KG1 (cell line): Measurements from ENCODE around the gene FLII.

Experiments
- DNase-seq: peaks from one replicate; lab custom pipeline; 2025; lab: John Stamatoyannopoulos, UW

Gene FLII

DNA sequence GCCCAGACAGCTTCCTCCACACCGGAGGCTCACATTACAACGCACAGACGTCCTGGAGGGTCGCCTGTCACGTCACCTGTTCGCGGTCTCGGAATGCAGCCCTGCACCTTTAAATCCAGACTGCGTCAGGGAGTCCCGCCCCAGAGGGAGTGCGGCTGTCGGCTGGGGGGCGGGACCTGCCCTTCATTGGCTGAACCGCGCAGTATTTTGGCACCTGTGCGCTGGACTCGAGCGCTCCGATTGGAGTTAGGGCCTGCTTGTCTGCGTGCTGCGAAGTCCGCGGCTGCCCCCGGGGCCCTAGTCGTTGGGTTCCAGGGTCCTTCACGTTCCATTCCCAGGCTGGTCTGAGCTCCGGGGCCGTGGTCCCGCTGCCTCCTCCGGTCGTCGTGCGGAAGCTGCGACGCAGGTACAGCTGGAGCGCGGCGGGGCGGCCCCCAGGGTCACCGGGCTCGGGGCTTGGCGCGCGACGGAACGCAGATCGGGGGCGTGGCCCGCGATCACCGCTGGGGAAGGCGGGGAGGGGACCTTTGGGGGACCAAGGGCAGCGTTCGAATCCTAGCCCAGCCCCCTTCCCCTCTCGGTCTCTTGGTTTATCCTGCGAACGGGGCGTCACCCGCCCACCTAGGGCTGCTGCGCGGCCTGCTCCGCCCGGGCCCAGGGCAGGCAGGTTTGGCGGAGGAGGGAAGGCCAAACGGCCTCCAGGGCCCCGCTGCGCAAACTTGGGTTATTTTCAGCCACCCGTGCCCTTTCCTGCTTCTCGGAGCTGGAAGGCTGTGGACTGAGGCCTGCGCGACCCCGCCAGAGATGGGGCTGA, 2.0 kb upstream of the FLII start, which contains the start of gene MIEF2:
MIEF2 (plus strand) TSS at position 331 of the 814 bp plus-strand sequence. CDS start 2,059 bp downstream, outside the sequence.
- peak; percentile 55 for DNase-seq

- no peak for DNase-seq
These were observed 1.2 kb upstream of the FLII start for GRCh38 chr17:18259621-18260331.

DNA sequence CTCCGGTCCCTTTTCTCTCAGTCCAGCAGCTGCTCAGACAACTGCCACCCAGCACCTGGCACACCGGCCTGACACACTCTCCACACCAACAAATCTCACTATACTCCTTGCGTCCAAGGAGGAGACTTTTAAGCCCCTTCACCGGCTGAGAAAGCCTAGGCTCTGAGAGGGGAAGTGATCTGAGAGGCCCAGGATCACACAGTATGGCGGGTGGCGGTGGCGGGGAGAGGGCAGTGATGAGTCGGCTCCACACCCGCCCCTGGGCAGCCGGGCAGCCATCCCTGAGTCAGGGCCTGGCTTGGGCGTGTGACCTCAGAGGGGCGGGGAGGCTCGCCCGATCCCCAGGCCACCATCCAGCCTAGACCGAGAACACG, 569 bp downstream of the FLII start:
- DNase-seq: peak; percentile 7

GRCh38 chr17:18257268-18257981, 1.1 kb downstream of the FLII start:
- no peak for DNase-seq

DNA sequence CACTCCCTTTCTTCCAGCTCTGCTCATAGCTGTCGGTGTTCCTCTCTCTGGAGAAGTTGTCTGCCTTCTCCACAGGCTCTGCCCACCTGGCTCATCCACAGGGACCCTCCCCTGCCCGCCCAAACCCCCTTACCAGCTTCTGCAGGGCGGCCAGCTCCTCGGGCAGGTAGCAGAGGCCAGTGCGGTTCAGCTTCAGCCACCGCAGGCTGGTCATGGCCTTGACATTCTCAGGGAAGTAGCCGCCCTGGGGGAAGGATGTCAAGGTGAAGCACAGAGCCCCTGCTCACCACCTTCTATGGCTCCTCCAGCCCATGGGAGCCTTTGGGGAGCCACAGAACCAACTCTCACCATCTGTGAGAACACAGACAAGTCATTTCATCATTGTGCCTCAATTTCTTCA, 1.8 kb downstream of the FLII start:
- DNase-seq: no peak

GRCh38 chr17:18256351-18256750, 2.2 kb downstream of the FLII start:
- no peak for DNase-seq

DNA sequence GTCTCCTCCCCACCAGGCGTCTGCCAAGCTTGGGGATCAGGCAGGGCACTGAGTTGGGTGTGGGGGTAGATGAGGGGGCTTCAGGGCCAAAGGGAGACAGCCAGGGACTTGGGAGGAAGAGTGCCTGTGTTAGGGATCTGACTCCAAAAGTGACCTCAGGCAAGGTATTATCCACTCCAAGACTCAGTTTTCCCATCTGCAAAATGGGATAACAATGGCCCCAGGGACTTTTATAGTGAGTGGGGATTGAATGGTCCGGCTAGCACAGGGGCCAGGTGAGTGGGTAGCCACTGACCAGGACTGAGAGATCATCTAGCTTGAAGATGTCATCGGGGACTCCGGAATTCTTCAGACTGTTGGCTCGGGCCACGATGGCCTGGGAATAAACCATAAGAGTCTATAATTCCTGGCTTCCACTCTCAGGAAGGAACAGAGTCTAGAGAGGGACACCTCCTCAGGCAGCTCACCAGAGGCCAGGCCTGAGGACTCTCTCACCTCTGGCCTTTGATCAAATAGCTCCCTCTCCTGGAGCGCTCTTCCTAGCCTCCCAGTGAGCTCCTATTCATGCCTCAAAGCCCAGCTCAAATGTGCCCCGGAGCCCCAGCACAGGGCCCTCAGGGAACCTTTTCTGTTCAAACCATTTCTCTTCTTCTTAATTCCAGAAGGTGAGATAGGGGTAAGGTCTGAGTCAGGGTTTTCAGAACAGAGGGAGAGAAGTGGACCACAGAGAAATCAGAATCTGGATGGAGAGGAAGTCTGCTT, 3.5 kb downstream of the FLII start:
- DNase-seq: no peak

GRCh38 chr17:18253947-18254821, 4.4 kb downstream of the FLII start:
- no peak for DNase-seq

GRCh38 chr17:18253187-18253884, 5.2 kb downstream of the FLII start:
- no peak for DNase-seq

DNA sequence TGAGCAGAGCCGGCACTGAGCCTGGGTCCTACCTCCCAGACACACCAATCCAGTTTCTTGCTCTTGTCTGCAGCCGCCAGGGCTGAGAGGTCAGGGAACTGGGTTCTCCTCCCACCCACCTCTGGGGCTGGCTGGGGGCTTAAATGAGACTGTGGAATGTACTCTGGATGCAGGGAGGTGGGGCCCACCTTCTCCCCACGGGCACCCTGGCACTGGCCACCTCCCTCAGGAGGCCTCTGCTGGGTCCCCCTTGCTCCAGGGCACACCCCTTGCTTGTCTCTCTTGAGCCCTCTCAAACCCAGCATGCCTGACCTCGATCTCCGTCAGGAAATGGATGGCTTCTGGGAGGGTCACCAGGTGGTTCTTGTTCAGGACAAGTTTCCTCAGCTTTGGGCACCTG, 6.4 kb downstream of the FLII start:
- no peak for DNase-seq

- no peak for DNase-seq
These were observed 7.3 kb downstream of the FLII start for GRCh38 chr17:18251204-18251603.

DNA sequence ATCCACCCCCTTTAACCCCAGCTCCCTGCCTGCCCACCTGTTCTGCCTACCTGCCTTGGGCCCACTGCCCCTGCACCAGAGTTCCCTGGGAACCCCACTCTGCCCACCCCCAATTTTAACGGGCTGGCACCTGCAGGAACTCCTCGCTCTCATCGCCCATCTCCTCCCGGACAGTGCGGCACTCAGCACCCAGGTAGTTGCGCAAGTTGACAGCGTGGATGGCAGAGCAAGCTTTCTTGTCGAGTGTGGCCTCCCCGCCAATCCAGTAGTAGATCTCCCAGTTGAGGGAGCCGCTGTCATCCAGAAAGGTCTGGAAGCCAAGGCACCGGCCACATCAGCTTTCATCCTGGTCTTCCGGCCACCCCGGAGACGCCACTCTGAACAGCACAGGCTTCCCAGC, 7.8 kb downstream of the FLII start:
- no peak for DNase-seq

- no peak for DNase-seq
These were observed 8.3 kb downstream of the FLII start for GRCh38 chr17:18250259-18250658.

GRCh38 chr17:18248811-18249210, 9.7 kb downstream of the FLII start:
- DNase-seq: no peak

DNA sequence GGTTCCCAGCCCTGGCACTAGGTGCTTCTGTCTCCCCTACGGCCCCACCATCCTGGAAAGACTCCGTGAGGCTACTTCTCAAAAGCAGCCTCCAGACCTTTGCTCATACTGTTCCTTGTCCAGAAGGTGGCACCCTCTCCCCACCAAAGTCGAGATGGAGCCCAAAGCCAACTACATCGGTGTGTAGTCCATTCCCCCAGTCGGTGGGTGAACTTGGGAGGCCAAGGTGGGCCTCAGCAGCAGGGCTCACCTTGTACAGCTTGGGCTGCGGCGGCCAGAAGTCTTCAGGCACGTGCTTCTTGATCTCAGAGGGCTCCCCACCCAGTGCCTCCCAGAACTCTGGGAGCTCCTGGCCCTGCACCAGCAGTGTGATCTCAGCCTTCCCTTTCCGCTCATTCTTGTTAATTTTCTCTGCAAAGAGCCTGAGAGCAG, 10.2 kb downstream of the FLII start:
- no peak for DNase-seq

DNA sequence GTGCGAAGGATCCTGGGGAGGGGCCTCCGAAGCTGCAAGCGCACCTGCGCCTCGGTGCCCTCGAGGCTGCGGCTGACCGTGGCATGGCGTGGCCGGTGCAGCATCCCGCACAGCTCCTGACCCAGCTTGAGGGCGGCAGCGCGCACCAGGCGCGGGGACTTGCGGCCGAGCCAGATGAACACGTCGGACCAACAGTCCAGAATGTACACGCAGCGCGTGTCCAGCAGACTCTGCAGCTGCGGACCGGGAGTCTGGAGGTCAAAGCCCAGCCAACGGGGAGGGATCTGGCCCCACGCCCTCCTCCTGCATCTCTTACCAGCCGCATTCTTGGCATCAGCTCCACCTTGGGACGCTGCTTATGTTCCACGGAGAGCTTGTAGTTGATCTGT, 10.9 kb downstream of the FLII start:
- DNase-seq: no peak

- no peak for DNase-seq
These were observed 11.5 kb downstream of the FLII start for GRCh38 chr17:18246880-18247612.

DNA sequence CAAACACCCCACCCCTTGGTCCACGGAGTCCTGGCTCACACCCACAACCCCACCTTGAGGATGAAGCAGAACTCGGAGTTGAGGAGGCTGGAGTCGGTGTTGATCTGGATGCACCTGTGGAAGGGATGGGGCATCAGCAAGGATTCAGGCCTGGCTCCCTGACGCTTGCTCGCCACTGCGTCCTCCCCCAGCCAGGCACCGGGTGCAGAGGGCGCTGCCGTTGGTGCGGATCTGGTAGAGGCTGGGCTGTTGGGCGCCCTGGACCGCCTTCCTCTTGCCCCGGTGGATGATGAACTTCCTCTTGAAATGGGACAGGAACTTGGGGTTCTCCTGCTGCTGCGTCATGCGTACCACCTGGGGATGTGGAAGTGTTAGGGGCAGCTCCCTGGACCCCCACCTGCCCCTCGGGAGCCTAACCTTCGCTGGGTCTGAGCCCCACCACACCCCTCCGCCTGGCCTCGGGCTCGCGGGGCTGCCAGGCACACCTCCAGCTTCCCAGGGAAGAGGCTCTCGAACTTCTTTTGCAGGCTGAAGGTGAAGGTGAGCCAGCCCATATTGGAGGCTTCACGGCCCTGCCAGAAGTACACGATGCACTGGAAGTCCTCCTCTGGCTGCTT, 12.3 kb downstream of the FLII start:
- DNase-seq: no peak
